Epithelial cell of esophagus (primary cell): ENCODE results near the gene PIGL.

ENCODE experiments used
- DNase-seq: peaks from one replicate; pipeline ENCODE4 v3.0.0; 2010; ENCODE audit warnings: low read depth
- H3K4me3 ChIP-seq: 2 replicates; pipeline ENCODE4 v1.5.1; 2011; ENCODE audit warnings: mild to moderate bottlenecking, low read length, control low read depth
- CTCF ChIP-seq: IDR thresholded peaks from 2 replicates; pipeline ENCODE4 v1.5.1; 2011; ENCODE audit warnings: low read depth, mild to moderate bottlenecking, low read length, control low read depth, inconsistent platforms; ENCODE audit not compliant: insufficient read depth; ENCODE audit errors: missing control alignments

PIGL gene

GRCh38 chr17:16232391-16232790 lies 15.4 kb downstream of the PIGL start:
- no peak overlapping the region for H3K4me3 ChIP-seq
- no peak for DNase-seq
- no peak for TF ChIP-seq CTCF

- no peak for DNase-seq
- no peak overlapping the region for H3K4me3 ChIP-seq
- TF ChIP-seq CTCF = no peak
These were observed 22.9 kb downstream of the PIGL start for GRCh38 chr17:16239931-16240330.

DNA sequence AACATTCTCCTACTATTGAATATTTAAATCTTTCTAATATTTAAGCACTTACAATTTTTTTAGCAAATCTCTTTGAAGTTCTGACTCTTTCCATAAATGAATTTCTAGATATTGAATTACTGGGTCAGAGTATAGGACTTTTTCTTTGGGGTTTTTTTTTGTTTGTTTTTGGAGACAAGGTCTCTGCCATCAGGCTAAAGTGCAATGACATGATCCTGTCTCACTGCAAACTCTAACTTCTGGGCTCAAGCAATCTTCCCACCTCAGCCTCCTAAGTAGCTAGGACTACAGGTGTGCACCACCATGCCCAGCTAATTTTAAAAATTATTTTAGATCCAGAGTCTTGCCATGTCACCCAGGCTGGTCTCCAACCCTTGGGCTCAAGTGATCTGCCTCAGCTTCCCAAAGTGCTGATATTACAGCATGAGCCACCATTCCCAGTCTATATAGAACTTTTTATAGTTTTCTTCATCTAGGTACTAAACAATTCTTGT lies 24.9 kb downstream of the PIGL start:
- no peak overlapping the region for H3K4me3 ChIP-seq
- no peak for TF ChIP-seq CTCF
- DNase-seq = no peak

DNA sequence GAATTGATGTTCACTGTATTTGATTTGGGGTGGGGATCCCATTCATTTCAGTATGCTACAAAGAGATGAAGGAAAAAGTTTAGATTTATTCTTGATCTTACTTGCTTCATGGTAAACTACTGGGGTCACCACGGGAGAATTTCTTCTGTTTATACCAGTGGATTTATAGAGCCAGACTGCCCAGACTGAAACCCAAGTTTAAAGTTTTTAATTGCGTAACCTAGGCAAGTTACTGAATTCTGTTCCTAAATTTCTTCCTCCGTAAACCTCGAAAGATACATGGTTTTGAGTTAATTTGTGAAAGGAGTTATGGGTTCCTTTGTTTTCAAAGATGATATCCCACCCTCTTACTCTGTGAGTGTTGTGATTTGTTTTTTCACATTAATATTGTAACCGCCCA lies 26.4 kb downstream of the PIGL start:
- H3K4me3 ChIP-seq = no peak overlapping the region
- DNase-seq = no peak
- no peak for TF ChIP-seq CTCF

GRCh38 chr17:16243801-16244567 lies 27.0 kb downstream of the PIGL start:
- H3K4me3 ChIP-seq = no peak overlapping the region
- no peak for TF ChIP-seq CTCF
- DNase-seq = no peak

GRCh38 chr17:16247586-16247984 lies 30.6 kb downstream of the PIGL start:
- DNase-seq = no peak
- H3K4me3 ChIP-seq = no peak overlapping the region
- TF ChIP-seq CTCF = no peak

- DNase-seq = peak; percentile 76
- no peak overlapping the region for H3K4me3 ChIP-seq
- no peak for TF ChIP-seq CTCF
These were observed 33.6 kb downstream of the PIGL start for GRCh38 chr17:16250635-16251034.
